NCI-H526 (cell line): Measurements from ENCODE around the gene SPATA31C2.
"Not testable (repeated sequence)": the region's sequence is repeated elsewhere in the genome, so short reads cannot be mapped to it uniquely, and the experiment has no call there.

ENCODE experiments used
- DNase-seq, 2 experiments: peaks; one replicate each; lab custom pipeline; 2025; lab: John Stamatoyannopoulos, UW

The SPATA31C2 gene

GRCh38 chr9:88138375-88138774 is at the start of gene SPATA31C2:
Gene SPATA31C2 (minus strand): TSS chr9:88138475. CDS start chr9:88138446, 29 bp downstream.
- not testable (repeated sequence) for DNase-seq

- no peak for DNase-seq
Observed at GRCh38 chr9:88187631-88188030, 49.4 kb upstream of the SPATA31C2 start.

GRCh38 chr9:88186495-88187110 is 48.3 kb upstream of the SPATA31C2 start:
- DNase-seq: no peak

DNA sequence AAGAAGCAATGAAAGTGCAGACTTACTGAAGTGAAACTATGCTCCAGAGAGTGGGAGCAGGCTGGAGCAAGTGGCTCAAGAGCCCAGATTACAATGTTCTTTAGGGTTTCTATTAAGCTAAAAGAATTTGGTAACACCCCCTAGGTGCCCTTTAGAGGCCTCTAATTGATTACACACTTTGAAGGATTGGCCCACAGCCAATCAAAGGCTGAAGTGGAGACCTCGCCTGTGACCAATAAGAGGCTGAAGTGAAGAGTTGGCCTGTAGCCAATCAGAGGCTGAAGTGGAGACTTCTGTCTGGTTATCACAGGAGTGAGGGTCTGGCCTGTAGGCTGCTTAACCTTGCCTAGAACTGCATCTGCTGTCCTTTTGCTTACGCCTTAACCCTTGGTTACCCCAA is 46.7 kb upstream of the SPATA31C2 start:
- DNase-seq: no peak

DNA sequence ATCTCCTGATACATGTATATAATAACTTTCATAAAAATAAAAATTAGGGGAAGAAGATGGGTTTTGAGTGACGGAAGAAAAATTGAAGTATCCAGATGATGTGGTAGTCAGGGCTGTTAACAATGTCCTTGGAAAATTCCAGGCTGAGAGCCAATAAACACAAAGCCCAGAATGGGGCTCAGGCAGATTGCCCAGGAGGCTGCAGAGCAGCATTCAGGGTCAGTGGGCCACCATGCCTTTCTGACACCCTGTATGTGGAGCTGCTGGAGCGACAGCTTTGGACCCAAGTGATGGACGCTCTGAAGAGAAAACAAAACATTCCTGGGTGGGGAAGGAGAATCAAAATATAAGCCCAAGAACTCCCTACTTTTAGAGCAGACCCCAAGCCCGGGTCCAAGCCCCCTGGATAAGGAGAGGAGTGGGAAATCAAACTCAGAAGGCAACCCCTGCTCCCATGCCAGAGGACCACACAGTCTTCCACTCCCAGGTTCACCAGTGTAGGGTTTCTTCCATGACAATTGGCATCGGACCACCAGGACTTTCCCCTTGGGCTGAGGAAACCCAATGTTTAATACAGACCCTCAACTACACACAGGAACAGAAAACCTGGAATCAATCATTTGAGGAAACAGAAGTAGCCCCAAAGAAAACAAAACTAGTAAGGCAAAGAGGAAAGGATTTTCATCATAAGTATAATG is 45.7 kb upstream of the SPATA31C2 start:
- no peak for DNase-seq

DNA sequence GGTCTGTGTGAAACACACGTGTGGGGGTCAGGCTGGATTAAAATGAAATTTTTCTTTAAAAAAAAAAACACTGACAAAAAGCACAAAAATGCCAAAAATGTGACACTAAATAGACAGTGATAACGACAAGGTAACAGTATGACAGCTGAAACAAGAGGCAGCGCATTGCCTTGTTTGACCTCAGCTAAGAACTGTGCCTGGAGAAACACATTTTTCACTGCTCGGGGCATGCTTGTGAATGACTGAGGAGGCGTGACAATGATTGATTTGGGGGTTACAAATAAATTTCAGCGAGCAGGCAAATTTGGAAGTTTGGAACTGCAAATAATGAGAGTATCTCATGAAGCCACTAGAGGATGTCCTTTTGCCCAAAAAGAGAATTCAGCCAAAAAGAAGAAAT is 44.2 kb upstream of the SPATA31C2 start:
- no peak for DNase-seq

- DNase-seq: no peak
Observed at GRCh38 chr9:88180081-88180765, 41.9 kb upstream of the SPATA31C2 start.

- DNase-seq: no peak
Observed at GRCh38 chr9:88179062-88179521, 40.8 kb upstream of the SPATA31C2 start.

DNA sequence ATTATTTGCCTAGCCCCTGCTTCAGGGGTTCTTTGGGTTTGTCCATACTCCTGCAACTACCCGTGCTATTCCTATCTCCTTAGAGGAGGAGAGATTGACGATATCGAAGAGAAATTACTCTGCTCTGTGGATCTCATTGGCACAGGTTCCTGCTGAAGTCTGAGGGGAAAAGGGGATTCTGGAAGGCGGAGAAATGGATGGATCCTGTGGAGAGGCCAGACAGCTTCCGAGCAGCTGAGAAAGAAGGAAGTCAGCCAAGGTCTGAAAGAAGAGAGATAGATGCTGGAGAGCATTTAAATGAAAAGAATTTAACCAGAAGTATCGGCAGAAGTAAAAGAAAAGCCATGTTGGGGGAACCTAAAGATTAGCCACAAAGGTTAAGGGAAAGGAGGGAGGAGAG is 40.4 kb upstream of the SPATA31C2 start:
- no peak for DNase-seq

DNA sequence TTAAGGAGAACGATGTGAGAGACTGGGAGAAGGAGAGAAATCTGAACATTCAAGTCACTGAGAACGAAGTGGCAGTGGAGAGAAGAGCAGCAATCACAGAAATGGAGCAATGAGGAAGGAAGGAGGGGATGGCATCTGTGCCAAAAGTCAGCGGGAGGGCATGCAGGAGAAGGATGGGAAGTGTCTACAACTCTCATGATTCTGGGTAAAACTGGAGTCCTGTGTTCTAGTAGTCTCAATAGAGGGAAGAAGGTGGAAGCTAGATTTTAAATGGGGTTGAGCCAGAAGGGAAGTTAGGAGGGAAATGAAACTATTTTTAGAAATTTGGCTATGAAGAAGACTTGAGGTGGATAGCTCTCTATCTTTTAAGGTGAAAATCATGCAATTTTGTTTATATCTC is 39.1 kb upstream of the SPATA31C2 start:
- no peak for DNase-seq

DNA sequence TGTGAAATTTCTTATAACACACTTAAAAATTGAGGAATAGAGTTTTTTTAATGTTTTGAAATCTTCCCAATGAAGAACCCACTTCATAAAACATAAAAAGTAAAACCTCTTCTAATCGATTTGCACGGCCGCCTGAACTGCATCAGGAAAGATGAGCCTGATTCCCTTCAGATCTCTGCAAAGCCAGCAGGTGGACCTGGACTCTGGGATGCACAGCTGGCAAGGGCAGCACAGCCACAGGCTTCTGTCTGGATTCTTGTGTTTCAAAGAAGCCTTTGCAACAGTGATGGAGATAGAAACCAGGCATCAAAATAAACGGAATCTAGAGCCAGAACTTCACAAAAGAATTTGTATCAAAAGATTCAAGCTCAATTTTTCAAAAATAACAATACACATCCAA is 36.0 kb upstream of the SPATA31C2 start:
- peak in 1 of 2 experiments; percentile 5 for DNase-seq

- peak; percentile 46 to 70 for DNase-seq
Observed at GRCh38 chr9:88173378-88173999, 35.2 kb upstream of the SPATA31C2 start.

DNA sequence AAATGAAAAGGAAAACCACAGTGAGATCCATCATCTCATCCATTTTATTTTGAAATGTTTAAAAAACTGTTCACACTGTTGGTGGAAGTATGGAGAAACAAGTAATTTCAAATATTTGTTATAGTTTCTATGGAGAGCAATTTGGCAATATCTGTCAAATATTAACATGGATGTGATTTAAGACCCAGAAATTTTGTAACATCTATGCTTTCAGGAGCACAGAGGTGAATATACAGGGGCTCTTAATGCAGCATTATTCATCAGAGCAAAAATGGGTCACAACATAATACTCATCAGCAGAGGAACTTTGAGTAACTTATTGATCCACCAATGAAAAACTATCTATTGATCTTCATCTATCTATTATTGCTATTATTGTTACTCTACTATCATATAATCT is 31.4 kb upstream of the SPATA31C2 start:
- no peak for DNase-seq

GRCh38 chr9:88168564-88168963 is 30.3 kb upstream of the SPATA31C2 start:
- no peak for DNase-seq

GRCh38 chr9:88166660-88167059 is 28.4 kb upstream of the SPATA31C2 start:
- no peak for DNase-seq

- DNase-seq: no peak
Observed at GRCh38 chr9:88164850-88165249, 26.6 kb upstream of the SPATA31C2 start.

DNA sequence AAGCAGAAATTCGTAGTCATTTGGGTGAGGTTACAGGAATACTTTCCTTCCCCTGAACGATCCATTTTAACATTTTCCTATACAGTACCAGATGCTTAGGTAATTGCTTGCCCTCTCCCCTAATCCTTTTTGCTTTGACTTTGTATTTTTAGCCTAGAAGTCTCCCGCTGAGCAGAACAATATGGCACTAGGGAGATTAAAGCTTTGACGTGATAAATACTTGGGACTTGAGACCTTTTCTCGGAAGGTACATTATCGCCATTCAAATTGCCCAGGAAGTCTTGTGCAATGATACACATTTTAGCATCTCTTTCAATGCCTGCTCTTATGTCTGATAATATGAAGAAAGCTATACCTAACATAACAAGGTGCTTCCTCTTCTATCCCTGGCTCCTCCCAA is 22.9 kb upstream of the SPATA31C2 start:
- DNase-seq: no peak

GRCh38 chr9:88143957-88144625 is 5.8 kb upstream of the SPATA31C2 start:
- no peak for DNase-seq

DNA sequence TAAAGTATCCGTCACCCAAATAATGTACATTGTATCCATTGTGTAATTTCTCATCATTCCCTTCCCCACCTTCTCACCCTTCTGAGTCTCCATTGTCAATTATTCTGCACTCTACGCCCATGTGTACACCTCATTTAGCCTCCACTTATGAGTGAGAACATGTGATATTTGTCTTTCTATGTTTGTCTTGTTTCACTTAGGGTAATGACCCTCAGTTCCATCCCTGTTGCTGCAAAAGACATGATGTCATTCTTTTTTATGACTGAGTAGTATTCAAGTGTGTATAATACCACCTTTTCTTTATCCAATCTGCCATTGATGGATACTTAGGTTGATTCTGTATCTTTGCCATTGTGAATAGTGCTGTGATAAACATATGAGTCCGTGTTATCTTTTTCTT is 4.9 kb upstream of the SPATA31C2 start:
- no peak for DNase-seq

DNA sequence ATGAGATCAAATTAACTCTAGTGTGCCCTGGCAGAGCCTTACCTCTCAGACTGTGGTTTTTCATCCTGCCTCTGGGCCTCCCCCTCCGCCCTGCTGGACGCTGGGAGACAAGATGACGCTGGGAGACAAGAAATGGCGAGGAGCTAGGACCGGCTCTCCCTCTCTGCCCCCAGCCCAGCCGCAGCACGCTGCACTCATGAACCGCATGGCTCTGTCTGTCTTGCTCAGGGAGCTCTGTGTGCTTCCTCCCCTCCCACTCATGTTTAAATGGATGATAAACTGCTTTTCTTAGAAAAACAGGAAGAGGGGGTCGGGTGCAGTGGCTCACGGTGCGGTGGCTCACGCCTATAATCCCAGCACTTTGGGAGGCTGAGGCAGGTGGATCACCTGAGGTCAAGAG is 4.7 kb downstream of the SPATA31C2 start:
- DNase-seq: not testable (repeated sequence)

DNA sequence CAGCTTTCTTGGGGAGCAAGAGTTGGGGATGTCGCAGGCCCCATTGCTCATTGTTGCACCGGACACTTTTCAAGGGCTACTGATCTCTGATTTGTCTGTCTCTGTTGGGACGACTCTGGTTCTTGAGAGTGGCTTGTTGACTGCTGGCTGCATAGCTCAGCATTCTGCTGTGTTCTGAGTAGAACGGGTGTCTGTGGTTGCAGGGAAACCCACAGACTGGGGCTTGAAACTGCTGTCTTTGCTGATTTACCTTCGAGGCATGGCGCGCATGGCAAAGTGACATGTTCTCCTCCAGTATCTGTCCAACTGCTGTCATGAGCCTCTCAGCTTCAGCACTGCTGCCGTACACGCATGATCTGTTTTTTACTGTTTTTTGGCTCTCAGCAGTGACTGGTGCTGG is 8.7 kb downstream of the SPATA31C2 start:
- DNase-seq: not testable (repeated sequence)

DNA sequence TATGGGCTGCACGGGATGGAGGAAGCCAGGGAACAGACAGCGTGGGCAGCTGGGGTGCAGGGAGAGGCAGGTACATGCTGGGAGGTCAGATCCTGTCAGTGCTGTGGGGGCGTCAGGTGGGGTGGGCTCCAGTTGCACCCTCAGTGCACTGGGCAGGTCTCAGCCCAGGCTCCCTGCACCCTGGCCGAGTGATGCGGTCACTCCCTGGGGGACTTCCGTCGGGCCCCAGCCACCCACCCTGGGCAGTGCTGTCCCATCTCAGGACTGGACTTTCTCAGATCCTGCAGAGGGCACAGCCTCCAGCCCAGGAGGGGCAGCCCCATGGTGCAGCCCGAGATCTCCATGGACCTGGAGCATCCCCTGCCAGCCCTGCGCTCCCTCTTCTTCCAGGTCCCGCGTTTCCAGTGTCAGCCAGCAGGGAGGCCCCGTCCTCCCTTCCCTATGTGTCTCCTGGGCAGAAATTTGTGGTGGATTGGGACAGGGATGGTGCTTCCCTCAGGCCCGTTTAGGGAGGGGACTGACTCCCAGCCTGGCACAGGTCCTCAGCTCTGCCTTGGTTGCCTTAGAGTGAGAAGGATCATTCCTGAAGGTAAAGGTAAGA is 10.5 kb downstream of the SPATA31C2 start:
- not testable (repeated sequence) for DNase-seq
